OCI-LY7 (cell line): ENCODE data around the gene TAPBPL.

Experiments used
- CTCF ChIP-seq: fragments of 200-600 bp; sonication (generic); conservative IDR thresholded peaks from 2 replicates; pipeline ENCODE4 v1.5.1; 2014; ENCODE audit warnings: mild to moderate bottlenecking, antibody characterized with exemption, low read length, moderate library complexity, mixed read lengths
- EZH2phosphoT487 ChIP-seq: fragments of 200-600 bp; sonication (generic); IDR thresholded peaks from 2 replicates; pipeline ENCODE4 v1.6.1; 2018; ENCODE audit warnings: low read depth, borderline replicate concordance, mild to moderate bottlenecking, mixed run types, antibody characterized with exemption, low read length, moderate library complexity, mixed read lengths

GRCh38 chr12:6494968-6495367 is 43.1 kb downstream of the TAPBPL start:
- TF ChIP-seq CTCF, result no peak
- no peak for TF ChIP-seq EZH2phosphoT487
